ENCODE results near the gene NME7.
"Not testable (repeated sequence)": the region's sequence is repeated elsewhere in the genome, so short reads cannot be mapped to it uniquely, and the experiment has no call there.

Gene NME7

DNA sequence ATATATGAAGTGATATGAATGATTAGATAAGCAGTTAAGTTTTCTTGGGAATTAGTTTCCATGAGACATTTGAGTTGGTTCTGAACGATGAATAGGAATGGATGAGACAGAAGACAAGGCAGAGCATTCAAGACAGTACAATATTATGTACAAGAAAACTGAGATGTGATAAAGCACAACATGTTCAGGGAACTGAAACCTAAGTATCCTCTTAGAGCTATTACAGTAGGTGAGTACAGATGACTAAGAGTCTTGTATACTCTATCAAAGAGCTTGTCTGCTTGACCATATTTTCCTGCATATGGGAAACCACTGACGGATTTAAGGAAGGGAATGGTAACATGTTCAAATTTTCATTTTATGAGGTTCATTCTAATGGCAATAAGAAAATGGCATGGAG, 61.6 kb downstream of the NME7 start:
- no peak for DNase-seq (ENCODE audit: low spot score)

DNA sequence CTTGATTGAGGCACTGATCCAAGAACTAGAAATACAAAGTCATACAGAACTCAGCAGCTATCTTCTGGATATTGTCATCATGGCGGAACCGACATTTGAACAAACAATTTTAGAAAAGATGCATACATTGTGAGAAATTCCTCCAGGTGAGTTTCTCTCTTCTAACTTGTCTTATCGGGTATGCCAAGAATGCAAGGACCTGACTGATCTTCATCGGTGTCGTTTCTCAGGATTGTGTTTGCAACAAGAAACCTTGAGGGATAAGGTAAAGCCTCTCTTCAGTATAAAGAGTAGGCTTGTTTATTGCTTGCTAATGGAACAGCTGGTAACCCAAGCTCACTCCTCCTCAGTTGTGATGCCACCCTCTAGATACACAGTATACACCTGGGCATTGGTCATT, 62.2 kb downstream of the NME7 start:
- DNase-seq (ENCODE audit: low spot score): no peak

DNA sequence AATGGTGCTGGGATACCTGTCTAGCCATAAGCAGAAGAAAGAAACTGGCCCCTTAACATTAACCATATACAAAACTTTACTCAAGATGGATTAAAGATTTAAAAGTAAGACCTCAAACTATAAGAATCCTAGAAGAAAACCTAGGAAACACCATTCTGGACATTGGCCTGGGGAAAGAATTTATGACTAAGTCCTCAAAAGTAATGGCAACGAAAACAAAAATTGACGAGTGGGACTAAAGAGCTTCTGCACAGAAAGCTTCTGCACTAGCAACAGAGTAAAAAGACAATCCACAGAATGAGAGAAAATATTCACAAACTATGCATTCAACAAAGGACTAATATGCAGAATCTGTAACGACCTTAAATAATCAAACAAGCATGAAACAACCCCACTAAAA, 66.7 kb downstream of the NME7 start:
- DNase-seq (ENCODE audit: low spot score): no peak

DNA sequence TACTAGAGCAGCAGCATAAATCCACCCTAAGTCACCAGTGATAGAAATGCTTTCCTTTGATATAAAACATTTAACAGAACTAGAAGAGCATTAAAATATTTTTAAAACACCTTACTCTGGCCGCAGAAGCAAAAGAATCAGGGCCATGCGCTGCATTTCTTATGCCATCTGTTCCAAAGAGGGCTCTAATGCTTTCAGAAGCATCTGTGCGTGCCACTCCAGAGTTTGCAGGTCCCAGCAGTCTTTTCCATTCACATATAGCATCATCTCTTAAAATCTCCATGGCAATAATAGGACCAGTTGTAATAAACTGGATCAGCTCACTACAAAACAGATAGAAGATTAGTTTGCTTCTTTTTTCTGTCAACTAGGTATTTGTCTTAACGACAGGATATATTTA, 69.2 kb downstream of the NME7 start:
- no peak for DNase-seq (ENCODE audit: low spot score)

DNA sequence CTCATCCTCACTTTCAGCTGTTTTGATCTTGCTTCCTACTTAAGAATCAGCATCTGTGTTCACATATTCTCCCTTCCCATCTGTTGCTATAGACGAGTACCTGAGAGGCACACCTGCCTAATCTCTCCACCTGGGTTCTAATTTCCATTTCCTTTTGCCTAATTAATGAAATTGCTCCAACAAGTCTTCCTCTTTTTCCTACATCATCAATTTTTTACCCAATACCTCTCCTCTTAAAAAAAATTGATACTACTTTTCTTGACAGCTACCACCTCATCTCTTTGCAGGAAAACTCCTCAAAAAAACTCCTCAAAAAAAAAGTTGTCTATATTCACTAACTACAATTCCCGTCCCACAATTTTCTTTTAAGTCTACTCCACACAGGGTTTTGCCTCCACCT, 71.8 kb downstream of the NME7 start:
- DNase-seq (ENCODE audit: low spot score): no peak

- DNase-seq (ENCODE audit: low spot score): no peak
These were observed 72.2 kb downstream of the NME7 start for GRCh38 chr1:169295425-169295824.

DNA sequence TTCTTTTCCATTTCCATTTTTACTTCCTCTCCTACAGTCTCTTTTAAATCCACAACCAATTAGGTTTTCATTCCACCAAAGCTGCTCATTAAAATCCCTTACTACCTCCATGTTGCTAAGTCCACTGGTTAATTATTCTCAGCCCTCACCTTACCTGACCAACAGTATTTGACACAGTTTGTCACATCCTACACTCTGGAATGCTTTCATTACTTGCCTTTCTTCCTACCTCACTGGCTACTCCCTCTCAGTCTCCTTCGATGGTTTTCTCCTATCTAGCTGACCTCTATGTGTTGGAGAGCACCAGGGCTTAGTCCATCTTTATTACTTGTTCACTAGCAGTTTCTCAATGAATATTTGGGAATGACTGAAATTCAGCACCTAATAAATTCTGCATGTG, 78.6 kb downstream of the NME7 start:
- DNase-seq (ENCODE audit: low spot score): no peak

DNA sequence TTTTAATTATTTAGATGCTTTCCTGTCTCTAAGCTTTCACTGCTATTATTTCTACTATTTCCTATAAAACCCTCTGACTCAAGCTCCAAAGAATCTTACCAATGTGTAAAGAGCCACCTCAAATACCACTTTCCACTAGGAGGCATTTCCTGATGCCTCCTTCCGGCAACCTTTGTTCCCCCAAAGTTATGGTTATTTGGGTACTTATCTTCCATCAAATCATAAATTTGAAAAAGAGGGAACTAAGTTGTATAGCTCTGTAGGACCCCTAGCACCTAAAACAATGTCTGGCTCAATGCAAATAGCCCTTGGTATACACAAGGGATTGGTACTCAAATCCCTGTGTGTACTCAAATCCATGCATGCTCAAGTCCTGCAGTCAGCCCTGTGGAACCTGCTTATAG, 79.6 kb downstream of the NME7 start:
- DNase-seq (ENCODE audit: low spot score): no peak

DNA sequence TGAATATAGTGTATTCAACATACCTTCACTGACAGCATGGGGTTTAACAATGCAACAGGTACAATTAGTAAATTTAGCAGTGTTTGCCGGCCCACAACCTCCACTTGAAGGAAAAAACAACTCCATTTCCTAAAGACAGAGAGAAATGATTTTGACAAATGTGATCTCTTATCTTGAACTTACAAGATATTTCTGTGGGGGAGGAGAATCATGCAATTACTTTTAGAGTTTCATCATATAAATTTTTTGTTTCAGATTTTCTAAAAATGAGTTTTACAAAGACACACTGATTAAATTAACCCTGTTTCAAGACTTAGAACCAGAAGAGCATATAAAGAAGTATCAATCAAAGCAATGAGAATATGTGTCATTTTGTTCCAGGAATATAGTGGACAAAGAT, 80.3 kb downstream of the NME7 start:
- DNase-seq (ENCODE audit: low spot score): no peak

DNA sequence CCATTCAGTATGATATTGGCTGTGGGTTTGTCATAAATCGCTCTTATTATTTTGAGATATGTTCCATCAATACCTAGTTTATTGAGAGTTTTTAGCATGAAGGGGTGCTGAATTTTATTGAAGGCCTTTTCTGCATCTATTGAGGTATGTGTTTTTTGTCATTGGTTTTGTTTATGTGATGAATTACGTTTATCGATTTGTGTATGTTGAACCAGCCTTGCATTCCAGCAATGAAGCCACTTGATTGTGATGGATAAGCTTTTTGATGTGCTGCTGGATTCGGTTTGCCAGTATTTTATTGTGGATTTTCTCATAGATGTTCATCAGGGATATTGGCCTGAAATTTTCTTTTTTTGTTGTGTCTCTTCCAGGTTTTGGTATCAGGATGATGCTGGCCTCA, 86.0 kb downstream of the NME7 start:
- not testable (repeated sequence) for DNase-seq (ENCODE audit: low spot score)

DNA sequence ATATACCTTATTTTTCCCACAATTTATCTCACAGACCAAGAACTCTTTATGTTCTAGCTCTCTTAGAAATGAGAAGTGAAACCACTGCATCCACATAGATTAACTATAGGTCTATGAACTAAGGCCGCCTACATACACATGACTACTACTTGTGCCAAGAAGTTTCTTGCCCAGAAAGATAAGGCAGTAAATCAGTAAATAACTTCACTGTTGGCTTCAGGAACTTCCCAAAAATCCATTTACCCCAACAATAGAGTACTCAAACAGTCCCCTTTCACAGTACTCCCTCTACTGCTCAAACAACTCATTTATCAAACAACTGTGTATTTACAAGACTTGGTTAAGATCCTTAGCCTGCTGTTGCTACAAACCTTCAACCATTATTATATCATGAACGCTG, 96.5 kb downstream of the NME7 start:
- DNase-seq (ENCODE audit: low spot score): no peak

GRCh38 chr1:169266133-169266532, 101.5 kb downstream of the NME7 start:
- no peak for DNase-seq (ENCODE audit: low spot score)

DNA sequence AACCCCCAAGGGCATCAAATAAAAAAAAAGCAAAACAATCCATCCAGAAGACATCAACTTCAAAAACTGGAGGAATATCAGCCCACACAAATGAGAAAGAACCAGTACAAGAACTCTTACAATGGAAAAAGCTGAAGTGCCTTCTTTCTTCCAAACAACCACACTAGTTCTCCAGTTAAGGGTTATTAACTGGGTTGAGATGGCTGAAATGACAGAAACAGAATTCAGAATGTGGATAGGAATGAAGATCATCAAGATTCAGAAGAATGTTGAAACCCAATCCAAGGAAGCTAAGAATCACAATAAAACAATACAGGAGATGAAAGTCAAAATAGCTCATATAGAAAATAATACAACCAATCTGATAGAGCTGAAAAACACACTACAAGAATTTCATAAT, 104.5 kb downstream of the NME7 start:
- no peak for DNase-seq (ENCODE audit: low spot score)

DNA sequence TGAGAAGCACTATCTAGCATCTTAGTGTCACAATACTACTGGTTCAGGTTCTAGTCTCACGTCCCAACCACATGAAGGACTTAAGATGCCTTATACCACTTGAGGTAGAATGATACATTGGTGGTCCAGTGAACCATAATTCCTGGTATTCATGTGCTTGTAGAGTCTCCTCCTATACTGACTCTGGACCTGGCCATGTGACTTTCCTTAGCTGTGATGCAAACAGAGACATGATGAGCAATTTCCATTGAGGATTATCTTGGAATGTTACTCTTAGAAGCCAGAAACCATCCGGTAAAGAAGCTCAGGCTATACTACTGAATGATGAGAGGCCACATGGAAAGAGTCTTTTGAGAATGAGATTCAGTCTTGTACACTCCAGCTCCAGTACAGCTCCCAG, 105.7 kb downstream of the NME7 start:
- no peak for DNase-seq (ENCODE audit: low spot score)

- DNase-seq (ENCODE audit: low spot score): no peak
These were observed 107.0 kb downstream of the NME7 start for GRCh38 chr1:169260478-169261151.

- DNase-seq (ENCODE audit: low spot score): no peak
These were observed 107.8 kb downstream of the NME7 start for GRCh38 chr1:169259816-169260215.

- no peak for DNase-seq (ENCODE audit: low spot score)
These were observed 116.8 kb downstream of the NME7 start for GRCh38 chr1:169250795-169251194.

DNA sequence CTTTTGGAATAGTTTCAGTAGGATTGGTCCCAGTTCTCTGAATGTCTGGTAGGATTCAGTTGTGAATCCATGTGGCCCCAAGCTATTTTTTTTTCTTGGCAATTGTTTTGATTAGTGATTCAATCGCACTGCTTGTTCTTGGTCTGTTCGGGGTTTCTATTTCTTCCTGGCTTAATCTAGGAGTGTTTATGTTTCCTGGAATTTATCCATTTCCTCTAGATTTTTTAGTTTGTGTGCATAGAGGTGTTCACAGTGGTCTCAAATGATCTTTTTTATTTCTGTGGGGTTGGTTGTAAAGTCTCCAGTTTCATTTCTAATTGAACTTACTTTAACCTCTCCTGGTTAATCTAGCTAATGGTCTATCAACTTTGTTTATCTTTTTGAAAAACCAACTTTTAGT, 117.6 kb downstream of the NME7 start:
- DNase-seq (ENCODE audit: low spot score): no peak

GRCh38 chr1:169249611-169250010, 118.0 kb downstream of the NME7 start:
- no peak for DNase-seq (ENCODE audit: low spot score)

GRCh38 chr1:169245706-169246105, 121.9 kb downstream of the NME7 start:
- DNase-seq (ENCODE audit: low spot score): no peak

DNA sequence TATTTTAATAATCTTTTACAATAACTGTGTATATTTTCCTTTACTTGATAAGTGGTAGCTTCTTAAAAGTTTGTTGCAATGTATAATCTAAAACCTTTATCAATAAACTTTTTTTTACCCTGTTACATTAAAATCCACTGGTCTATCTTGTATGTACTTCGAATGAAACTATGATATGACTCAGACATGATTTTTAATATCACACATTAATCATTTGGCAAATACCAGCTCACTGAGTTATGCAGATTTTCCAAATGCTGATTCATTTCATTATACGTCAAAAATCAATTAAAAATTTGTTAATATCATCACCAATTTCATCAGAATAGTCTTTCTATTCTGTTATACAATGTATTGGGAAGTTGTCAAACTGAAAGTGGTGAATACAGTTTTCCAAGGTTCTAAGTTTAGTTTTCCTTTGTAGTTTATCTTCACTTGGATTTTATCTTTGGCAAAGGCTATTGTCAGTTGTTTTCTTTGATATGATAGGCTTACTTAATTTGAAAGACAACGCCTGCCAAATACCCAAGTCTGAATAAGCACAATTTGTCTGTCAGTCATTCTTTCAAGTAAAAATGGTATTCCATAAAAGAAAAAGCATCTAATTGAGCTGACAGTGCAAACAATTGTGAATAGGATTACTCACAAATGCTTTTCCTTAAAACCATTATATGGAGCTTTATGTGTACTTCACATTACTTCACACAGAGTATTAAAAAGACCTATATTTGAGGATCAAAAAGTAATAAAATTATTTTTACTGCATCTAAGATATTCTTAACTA, 127.0 kb downstream of the NME7 start:
- DNase-seq (ENCODE audit: low spot score): no peak

GRCh38 chr1:169236880-169237279, 130.7 kb downstream of the NME7 start:
- DNase-seq (ENCODE audit: low spot score): no peak

DNA sequence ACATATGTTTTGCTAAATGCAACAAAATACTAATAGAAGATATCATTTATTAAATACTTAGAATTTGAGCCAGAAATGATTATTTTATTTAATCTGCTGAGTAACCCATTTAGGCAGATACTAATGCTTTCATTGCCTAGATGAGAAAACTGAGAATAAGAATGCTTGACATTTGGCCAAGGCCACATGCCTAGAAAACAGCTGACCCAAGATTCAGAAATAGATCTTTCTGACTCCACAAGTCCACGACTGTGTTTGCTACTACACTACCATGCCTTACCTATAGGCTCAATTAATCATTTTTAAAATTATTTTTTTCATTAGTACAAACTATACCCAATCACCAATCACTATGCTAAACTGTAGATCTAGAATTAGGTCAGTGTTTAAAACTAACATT, 131.5 kb downstream of the NME7 start:
- no peak for DNase-seq (ENCODE audit: low spot score)

GRCh38 chr1:169235568-169235967, 132.0 kb downstream of the NME7 start:
- DNase-seq (ENCODE audit: low spot score): no peak
